ENCODE results near the gene RPL38. TPM values are rescaled to one million over a fixed set of nuclear protein-coding genes. Genes with fewer than 3 reads are reported as not detected.
A peak's percentile ranks its signal among the peaks of the same experiment; 100 is the strongest.

The RPL38 gene
- total RNA-seq, 1 donor: 649 TPM

- H3K4me3 ChIP-seq (ENCODE audit: low read depth, low read length): no peak overlapping the region
- peak; percentile 45 for DNase-seq (ENCODE audit: low read depth)
- TF ChIP-seq CTCF (IDR thresholded peaks at IDR 0.05; ENCODE audit: insufficient read depth, low read depth, low read length): peak; percentile 97
Measured at GRCh38 chr17:74199306-74200092, 4.0 kb upstream of the RPL38 start.

GRCh38 chr17:74200112-74200511, 3.4 kb upstream of the RPL38 start:
- TF ChIP-seq CTCF (IDR thresholded peaks at IDR 0.05; ENCODE audit: insufficient read depth, low read depth, low read length): no peak
- DNase-seq (ENCODE audit: low read depth): no peak

GRCh38 chr17:74201250-74201649, 2.2 kb upstream of the RPL38 start:
- H3K4me3 ChIP-seq (ENCODE audit: low read depth, low read length): no peak overlapping the region
- DNase-seq (ENCODE audit: low read depth): peak; percentile 70
- no peak for TF ChIP-seq CTCF (IDR thresholded peaks at IDR 0.05; ENCODE audit: insufficient read depth, low read depth, low read length)

More at GRCh38 chr17:74200112-74200511, 3.4 kb upstream of the RPL38 start:
- H3K4me3 ChIP-seq (ENCODE audit: low read depth, low read length): no peak overlapping the region

- H3K4me3 ChIP-seq (ENCODE audit: low read depth, low read length): no peak overlapping the region
- DNase-seq (ENCODE audit: low read depth): no peak
- no peak for TF ChIP-seq CTCF (IDR thresholded peaks at IDR 0.05; ENCODE audit: insufficient read depth, low read depth, low read length)
Measured at GRCh38 chr17:74201948-74202347, 1.5 kb upstream of the RPL38 start.

GRCh38 chr17:74202938-74203337, 540 bp upstream of the RPL38 start:
- TF ChIP-seq CTCF (IDR thresholded peaks at IDR 0.05; ENCODE audit: insufficient read depth, low read depth, low read length): no peak
- no peak for DNase-seq (ENCODE audit: low read depth)
- H3K4me3 ChIP-seq (ENCODE audit: low read depth, low read length): no peak overlapping the region

GRCh38 chr17:74204474-74204873, 996 bp downstream of the RPL38 start:
- peak overlapping the region; percentile 87 for H3K4me3 ChIP-seq (ENCODE audit: low read depth, low read length)
- no peak for DNase-seq (ENCODE audit: low read depth)
- no peak for TF ChIP-seq CTCF (IDR thresholded peaks at IDR 0.05; ENCODE audit: insufficient read depth, low read depth, low read length)

- DNase-seq (ENCODE audit: low read depth): no peak
- no peak overlapping the region for H3K4me3 ChIP-seq (ENCODE audit: low read depth, low read length)
- TF ChIP-seq CTCF (IDR thresholded peaks at IDR 0.05; ENCODE audit: insufficient read depth, low read depth, low read length): no peak
Measured at GRCh38 chr17:74205274-74205673, 1.8 kb downstream of the RPL38 start.
